Measurements from ENCODE around the gene ARIH2. TPM values are rescaled to one million over a fixed set of nuclear protein-coding genes. Genes with fewer than 3 reads are reported as not detected.

ARIH2 gene
- total and polyA plus RNA-seq, 2 experiments from 2014 or later, result 76.4 to 118 TPM

- H2AFZ ChIP-seq, result no peak overlapping the region
- peaks cover 3% of the 10 kb centered on the region; the same call in 2 of the 3 replicates for H3K9me3 Mint-ChIP-seq
- H3K9me2 ChIP-seq (ENCODE audit: insufficient read depth), result no peaks in the 10 kb centered on the region
- peaks cover 55% of the 10 kb centered on the region for H3K79me2 ChIP-seq (replicated peaks; ENCODE audit: insufficient read depth)
- ATAC-seq, result no peak
- TF ChIP-seq ETS1 (IDR thresholded peaks at IDR 0.05) (no peak), ZNF331 (CRISPR knock-in tag; IDR thresholded peaks at IDR 0.05; ENCODE audit: low read depth) (no peak), CTCF (conservative IDR thresholded peaks at IDR 0.05; ENCODE audit: low read depth in 2 of 2) (no peak), EZH2 (IDR thresholded peaks at IDR 0.05; ENCODE audit: low read depth, unreplicated experiment) (no peak), EZH2phosphoT487 (IDR thresholded peaks at IDR 0.05; ENCODE audit: unreplicated experiment) (no peak), CREB1 (CRISPR knock-in tag; IDR thresholded peaks at IDR 0.05; ENCODE audit: low read depth) (no peak), POLR2AphosphoS5 (IDR thresholded peaks at IDR 0.05; ENCODE audit: low read depth) (no peak), ZNF114 (CRISPR knock-in tag; IDR thresholded peaks at IDR 0.05) (no peak), NANOG (IDR thresholded peaks at IDR 0.05; ENCODE audit: borderline replicate concordance) (no peak), ZNF462 (CRISPR knock-in tag; IDR thresholded peaks at IDR 0.05) (no peak), JUNB (IDR thresholded peaks at IDR 0.05; ENCODE audit: unreplicated experiment) (no peak)
- 0 out of 2 replicates have a peak, but pooled peaks cover 11% of the 10 kb centered on the region for H3F3A ChIP-seq (replicated peaks; ENCODE audit: low read depth)
- no peaks in the 10 kb centered on the region for H3K27me3 ChIP-seq (ENCODE audit: insufficient read depth)
- peaks cover 40% of the 10 kb centered on the region for H3K36me3 Mint-ChIP-seq (ENCODE audit: low read depth)
- no peak overlapping the region for H3K27ac Mint-ChIP-seq
- peaks cover 19% of the 10 kb centered on the region for H3K4me1 Mint-ChIP-seq
- peak overlapping the region; percentile 98; the same call in 2 of the 3 replicates for H3K4me3 Mint-ChIP-seq
- H3K27me3 Mint-ChIP-seq (ENCODE audit: insufficient read depth, low read depth, poor library complexity), result peaks cover 16% of the 10 kb centered on the region
- peaks cover 9% of the 10 kb centered on the region for H3K4me1 ChIP-seq (ENCODE audit: insufficient read depth)
- peaks cover 34% of the 10 kb centered on the region for H4K20me1 ChIP-seq (replicated peaks; ENCODE audit: insufficient read depth)
- no peak overlapping the region for H3K4me2 ChIP-seq
- peaks cover 8% of the 10 kb centered on the region; the same call in 1 of the 2 replicates for H3K36me3 ChIP-seq (ENCODE audit: insufficient read depth)
- no peak overlapping the region for H3K27ac ChIP-seq (ENCODE audit: low read depth)
- H3K4me3 ChIP-seq, result no peak overlapping the region
- DNase-seq (ENCODE audit: low spot score), result no peak
Measured at GRCh38 chr3:49009396-49009795, 90.8 kb downstream of the ARIH2 start.
